ENCODE measurements around the gene CAND2.
"Not testable (repeated sequence)": the region's sequence is repeated elsewhere in the genome, so short reads cannot be mapped to it uniquely, and the experiment has no call there.

Gene CAND2

DNA sequence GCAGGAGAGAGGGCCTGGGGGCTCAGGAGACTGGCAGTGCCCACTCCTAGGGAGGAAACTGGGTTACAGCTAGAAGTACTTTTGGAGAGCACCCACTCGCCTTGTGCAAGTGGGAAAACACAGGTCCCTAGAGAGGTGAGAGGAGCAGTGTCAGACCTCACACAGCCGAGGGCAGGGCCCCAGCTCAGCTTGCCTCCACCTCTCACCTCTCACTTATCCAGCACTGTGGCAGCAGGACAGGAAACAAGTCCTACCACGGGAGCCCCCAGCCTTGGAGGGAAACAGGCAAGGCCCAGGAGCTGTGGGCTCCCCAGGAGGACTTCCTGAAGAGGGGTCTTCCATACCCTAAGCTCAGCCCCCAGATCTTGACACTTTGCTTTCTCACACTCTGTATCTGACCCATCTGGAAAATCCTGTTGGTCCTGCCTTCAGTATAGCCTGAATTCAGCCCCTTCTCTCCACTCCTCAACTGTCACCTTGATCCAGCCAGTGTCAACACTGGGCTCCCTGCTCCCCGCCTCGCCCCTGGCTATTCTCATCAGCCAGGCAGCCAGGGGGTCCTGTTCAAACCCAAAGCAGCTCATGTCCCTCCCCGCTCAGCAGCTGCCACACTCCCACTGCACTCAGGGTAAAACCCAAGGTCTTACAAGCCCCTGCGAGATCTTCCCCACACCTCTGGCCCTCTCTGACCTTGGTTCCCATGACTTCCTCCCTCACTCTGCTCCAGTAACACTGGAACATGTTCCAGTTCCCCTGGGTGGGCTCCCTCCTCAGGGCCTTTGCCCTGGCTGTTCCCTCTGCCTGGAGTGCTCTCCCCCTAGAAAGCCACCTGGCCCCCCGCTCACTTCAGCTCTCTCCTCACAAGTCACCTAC, 36.6 kb upstream of the CAND2 start:
- Mint-ChIP-seq H3K4me1 (peaks cover 6% of the 10 kb centered on the region), H3K9me3 (no peaks in the 10 kb centered on the region), H3K4me3 (no peak overlapping the region), H3K36me3 (no peaks in the 10 kb centered on the region), H3K27ac (peak overlapping the region; percentile 9)
- DNase-seq (ENCODE audit: low spot score in 2 of 2) (no peak), ATAC-seq (no peak)

DNA sequence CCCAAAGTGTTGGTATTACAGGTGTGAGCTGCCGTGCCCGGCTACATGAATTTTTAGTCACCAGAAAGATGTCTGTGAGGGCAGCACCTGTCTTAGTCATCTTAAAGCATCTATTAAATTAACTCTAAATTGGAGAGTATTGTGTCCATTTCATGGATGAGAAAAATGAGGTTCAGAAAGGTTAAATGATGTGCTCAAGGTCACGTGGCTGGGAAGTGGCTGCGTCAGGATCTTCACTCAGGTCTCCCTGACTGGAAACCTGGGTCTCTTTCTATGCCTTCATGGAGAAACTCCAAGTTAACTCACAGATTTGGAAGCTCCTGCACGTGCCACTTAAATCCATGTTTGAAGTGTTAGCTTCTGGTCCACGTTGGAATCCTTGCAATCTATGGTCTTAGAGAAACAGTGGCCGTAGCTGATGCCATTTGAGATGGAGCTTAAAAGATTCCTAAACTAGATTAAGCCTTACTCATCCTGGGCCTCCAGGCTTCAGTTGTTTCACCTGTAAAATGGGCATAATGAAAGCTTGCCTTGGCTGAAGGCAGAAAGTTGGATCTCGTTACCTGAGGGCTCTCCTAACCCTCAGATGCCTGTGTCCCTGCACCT, 32.2 kb upstream of the CAND2 start:
- Mint-ChIP-seq H3K4me3 (no peak overlapping the region), H3K27ac (no peak overlapping the region), H3K4me1 (peaks cover 6% of the 10 kb centered on the region), H3K9me3 (no peaks in the 10 kb centered on the region), H3K36me3 (no peaks in the 10 kb centered on the region)
- DNase-seq (ENCODE audit: low spot score in 2 of 2) (no peak), ATAC-seq (no peak)

DNA sequence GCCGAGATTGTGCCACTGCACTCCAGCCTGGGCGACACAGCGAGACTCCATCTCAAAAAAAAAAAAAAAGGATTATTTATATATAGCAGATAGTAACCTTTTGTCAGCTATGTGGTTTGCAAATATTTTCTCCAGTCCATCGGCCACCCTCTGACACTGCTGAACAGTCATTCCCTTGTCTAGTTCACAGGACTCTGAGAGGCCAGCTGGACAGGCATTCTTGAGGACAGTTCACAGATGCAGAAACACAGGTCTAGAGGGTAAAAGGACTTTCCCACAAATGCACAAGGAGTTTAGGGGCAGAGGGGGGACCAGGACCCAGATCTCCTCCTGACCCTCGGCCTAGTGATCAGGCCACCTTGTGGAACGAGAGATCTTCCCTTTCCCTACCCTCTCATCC, 29.9 kb upstream of the CAND2 start:
- Mint-ChIP-seq H3K9me3 (no peaks in the 10 kb centered on the region), H3K4me1 (peaks cover 6% of the 10 kb centered on the region)
- DNase-seq (ENCODE audit: low spot score in 2 of 2) = no peak

DNA sequence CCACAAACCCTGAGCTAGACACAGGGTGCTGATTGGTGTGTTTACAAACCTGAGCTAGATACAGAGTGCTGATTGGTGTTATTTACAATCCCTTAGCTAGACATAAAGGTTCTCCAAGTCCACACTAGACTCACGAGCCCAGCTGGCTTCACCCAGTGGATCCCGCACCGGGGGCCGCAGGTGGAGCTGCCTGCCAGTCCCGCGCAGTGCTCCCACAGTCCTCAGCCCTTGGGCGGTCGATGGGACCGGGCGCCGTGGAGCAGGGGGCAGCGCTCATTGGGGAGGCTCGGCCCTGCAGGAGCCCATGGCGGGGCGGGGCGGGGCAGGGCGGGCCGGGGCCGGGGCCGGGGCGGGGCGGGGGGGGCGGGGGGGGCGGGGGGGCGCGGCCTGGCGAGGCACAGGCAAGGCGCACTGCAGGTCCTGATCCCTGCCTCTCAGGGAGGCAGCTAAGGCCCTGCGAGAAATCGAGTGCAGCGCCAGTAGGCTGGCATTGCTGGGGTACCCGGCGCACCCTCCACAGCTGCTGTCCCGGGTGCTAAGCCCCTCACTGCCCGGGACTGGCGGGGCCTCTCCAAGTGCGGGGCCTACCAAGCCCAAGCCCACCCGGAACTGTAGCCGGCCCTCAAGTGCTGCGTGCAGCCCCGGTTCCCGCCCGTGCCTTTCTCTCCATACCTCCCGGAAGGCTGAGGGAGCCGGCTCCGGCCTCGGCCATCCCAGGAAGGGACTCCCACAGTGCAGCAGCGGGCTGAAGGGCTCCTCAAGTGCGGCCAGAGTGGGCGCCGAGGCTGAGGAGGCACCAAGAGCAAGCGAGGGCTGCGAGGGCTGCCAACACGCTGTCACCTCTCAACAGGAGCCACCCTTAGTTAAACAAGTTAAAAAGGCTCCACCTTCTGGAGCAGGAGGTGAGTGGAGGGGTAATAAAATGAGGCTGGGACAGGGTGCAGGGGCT, 27.6 kb upstream of the CAND2 start:
- DNase-seq (ENCODE audit: low spot score in 2 of 2) (no peak), ATAC-seq (no peak)
- no peaks in the 10 kb centered on the region for H3K36me3 Mint-ChIP-seq
- H3K9me3 Mint-ChIP-seq = no peaks in the 10 kb centered on the region
- H3K4me3 Mint-ChIP-seq = no peak overlapping the region
- H3K4me1 Mint-ChIP-seq = no peaks in the 10 kb centered on the region
- no peak overlapping the region for H3K27ac Mint-ChIP-seq

More for the DNA sequence above, 29.9 kb upstream of the CAND2 start:
- no peaks in the 10 kb centered on the region for H3K36me3 Mint-ChIP-seq
- H3K27ac Mint-ChIP-seq = no peak overlapping the region
- H3K4me3 Mint-ChIP-seq = no peak overlapping the region
- no peak for ATAC-seq

DNA sequence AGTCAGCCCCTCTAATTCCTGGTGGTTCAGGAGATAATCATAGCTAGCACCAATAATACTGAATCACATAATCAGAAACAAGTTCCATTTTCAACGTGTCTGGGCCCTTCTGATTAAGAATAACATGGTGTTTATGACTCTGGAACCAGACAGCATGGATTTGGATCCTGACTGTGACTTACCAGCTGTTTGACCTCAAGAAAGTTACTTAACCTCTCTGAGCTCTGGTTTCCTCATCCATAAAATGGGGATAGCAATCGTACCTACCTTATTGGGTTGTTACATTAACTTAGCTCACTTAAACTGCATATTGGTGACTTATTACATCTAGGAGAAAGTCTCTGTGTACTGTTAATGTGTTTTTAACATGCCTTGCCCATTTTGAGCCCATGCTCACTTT, 26.7 kb upstream of the CAND2 start:
- DNase-seq (ENCODE audit: low spot score in 2 of 2) (no peak), ATAC-seq (no peak)
- Mint-ChIP-seq H3K4me1 (no peaks in the 10 kb centered on the region), H3K36me3 (no peaks in the 10 kb centered on the region), H3K4me3 (no peak overlapping the region), H3K9me3 (no peaks in the 10 kb centered on the region), H3K27ac (no peak overlapping the region)

DNA sequence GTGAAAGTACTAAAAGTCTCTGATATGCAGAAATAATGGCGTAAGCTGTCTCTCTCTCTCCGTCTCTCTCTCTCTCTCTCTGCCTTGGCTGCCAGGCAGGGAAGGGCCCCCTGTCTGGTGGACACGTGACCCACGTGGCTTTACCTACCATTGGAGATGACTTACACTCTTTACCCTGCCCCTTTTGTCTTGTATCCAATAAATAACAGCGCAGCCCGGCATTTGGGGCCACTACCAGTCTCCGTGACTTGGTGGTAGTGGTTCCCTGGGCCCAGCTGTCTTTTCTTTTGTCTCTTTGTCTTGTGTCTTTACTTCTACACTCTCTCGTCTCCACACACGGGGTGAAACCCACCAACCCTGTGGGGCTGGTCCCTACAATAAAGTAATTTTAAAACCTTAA, 25.2 kb upstream of the CAND2 start:
- Mint-ChIP-seq H3K9me3 (no peaks in the 10 kb centered on the region), H3K4me1 (no peaks in the 10 kb centered on the region), H3K27ac (no peak overlapping the region), H3K36me3 (no peaks in the 10 kb centered on the region), H3K4me3 (no peak overlapping the region)
- no peak for DNase-seq (ENCODE audit: low spot score in 2 of 2)
- ATAC-seq = no peak

DNA sequence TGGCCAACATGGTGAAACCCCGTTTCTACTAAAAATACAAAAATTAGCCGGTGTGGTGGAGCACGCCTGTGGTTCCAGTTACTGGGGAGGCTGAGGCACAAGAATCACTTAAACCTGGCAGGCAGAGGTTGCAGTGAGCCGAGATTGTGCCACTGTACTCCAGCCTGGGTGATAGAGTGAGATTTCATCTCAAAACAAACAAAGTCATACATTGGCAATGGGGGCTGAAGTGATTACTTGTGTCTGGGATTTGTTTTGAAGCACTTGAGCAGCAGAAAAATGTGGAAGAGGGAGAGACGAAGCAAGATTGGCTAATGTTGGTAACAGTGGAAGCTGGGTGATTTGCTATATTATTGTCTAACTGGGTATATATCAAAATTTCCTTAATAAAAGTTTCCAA, 24.0 kb upstream of the CAND2 start:
- ATAC-seq (no peak), DNase-seq (ENCODE audit: low spot score in 2 of 2) (no peak)
- Mint-ChIP-seq H3K4me3 (no peak overlapping the region), H3K9me3 (no peaks in the 10 kb centered on the region), H3K27ac (no peak overlapping the region), H3K4me1 (no peaks in the 10 kb centered on the region), H3K36me3 (no peaks in the 10 kb centered on the region)

DNA sequence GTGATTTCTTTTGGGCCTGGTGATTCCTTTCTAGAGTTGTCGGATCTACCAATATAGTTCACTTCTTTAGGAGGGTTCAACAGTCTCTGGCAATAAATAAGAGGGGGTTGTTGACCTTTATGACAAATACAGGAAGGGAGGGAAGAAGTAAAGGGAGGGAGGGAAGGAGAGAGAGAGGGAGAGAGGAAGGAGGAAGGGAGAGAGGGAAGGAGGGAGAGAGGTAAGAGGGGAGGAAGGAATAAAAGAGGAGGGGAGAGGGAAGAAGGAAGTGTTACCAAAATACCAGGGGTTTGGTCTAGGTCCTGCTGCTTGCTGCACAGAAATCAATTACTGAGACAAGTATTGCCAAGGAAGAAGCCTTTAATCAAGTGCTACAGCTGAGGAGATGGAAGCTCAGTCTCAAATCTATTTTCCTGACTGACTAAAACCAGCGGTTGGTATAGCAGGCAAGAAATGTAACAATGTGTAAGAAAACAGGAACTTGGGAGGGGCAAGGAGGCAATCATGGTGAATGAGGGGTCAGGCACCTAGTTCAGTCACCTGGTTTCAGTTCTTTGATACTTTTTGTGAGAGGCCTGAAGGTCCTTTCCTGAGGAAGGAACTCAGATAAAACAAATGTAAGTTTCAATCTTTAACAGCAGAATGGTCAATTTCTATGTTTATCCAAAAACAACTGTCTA, 23.3 kb upstream of the CAND2 start:
- H3K9me3 Mint-ChIP-seq = no peaks in the 10 kb centered on the region
- no peaks in the 10 kb centered on the region for H3K36me3 Mint-ChIP-seq
- H3K27ac Mint-ChIP-seq = no peak overlapping the region
- ATAC-seq (no peak), DNase-seq (ENCODE audit: low spot score in 2 of 2) (no peak)
- H3K4me3 Mint-ChIP-seq = no peak overlapping the region
- no peaks in the 10 kb centered on the region for H3K4me1 Mint-ChIP-seq

DNA sequence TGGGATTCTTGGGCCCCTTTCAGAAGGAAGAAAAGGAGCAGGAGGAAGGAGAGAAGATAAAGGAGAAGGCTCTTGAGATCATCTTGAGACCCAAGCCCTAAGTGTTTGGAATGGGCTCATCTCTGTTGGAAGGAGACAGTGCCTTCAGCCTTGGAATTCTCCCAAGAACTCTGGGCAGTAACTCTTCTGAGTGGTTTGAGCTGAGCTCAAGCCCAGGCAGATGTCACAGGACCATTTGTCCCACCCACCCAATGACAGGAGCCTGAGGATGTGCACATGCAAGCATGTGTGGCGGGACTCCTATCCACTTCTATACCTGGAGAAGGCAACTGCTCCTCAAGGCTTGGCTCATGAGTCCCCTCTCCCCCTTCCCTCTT, 22.8 kb upstream of the CAND2 start:
- H3K9me3 Mint-ChIP-seq = no peaks in the 10 kb centered on the region
- DNase-seq (ENCODE audit: low spot score in 2 of 2) (no peak), ATAC-seq (no peak)
- no peaks in the 10 kb centered on the region for H3K4me1 Mint-ChIP-seq
- no peaks in the 10 kb centered on the region for H3K36me3 Mint-ChIP-seq
- H3K27ac Mint-ChIP-seq = no peak overlapping the region
- no peak overlapping the region for H3K4me3 Mint-ChIP-seq

DNA sequence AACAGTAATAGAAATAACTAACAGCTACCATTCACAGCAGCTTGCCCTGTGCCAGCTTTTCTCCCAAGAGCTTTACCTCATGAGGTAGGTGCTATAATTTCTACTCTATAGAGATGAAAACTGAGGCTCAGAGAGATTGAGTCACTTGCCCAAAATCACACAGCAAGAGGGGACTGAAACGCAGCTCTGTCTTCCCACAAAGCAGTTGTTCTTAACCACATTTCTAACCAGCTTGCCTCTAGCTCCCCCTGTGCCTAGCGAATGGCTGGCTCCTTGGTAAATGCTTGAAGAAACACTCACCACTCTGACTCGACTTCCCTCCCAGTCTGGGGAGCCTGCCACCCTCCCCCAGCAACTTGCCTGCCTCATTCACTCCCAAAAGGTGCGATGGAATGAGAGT, 21.9 kb upstream of the CAND2 start:
- no peaks in the 10 kb centered on the region for H3K9me3 Mint-ChIP-seq
- ATAC-seq (no peak), DNase-seq (ENCODE audit: low spot score in 2 of 2) (no peak)
- no peaks in the 10 kb centered on the region for H3K4me1 Mint-ChIP-seq
- H3K27ac Mint-ChIP-seq = no peak overlapping the region
- no peaks in the 10 kb centered on the region for H3K36me3 Mint-ChIP-seq
- H3K4me3 Mint-ChIP-seq = no peak overlapping the region

DNA sequence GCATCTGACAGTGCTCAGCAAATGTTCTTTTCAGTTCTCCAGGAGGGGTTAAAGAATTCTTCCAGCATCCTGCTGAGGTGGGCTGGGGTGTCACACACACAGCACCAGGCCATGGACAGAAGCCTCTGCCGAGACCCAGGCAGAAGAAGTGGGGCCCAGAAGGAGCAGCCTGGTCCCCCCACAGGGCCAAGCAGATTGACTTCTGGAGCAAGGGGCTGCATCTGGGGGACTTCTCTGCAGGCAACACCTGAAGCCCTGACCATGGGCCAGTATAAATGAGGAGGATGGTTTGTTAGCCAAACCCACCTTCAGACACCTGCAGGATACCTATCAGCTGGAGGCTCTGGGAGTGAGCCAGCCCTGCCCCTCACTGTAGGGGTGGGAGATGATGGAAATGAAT, 21.3 kb upstream of the CAND2 start:
- no peak overlapping the region for H3K4me3 Mint-ChIP-seq
- no peak for ATAC-seq

DNA sequence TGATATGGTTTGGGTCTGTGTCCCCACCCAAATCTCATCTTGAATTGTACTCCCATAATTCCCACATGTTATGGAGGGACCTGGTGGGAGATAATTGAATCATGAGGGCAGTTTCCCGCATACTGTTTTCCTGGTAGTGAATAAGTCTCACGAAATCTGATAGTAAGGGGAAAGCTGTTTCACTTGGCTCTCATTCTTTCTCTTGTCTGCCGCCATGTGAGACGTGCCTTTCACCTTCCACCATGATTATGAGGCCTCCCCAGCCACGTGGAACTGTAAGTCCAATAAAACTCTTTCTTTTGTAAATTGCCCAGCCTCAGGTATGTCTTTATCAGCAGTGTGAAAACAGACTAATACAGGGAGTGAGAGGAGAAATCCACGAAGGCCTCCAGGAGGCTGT, 20.5 kb upstream of the CAND2 start:
- H3K9me3 Mint-ChIP-seq; DNase-seq (ENCODE audit: low spot score in 2 of 2); H3K4me3 Mint-ChIP-seq; H3K36me3 Mint-ChIP-seq; H3K27ac Mint-ChIP-seq; H3K4me1 Mint-ChIP-seq; ATAC-seq: not testable (repeated sequence)

More for the DNA sequence above, 21.3 kb upstream of the CAND2 start:
- Mint-ChIP-seq H3K36me3 (no peaks in the 10 kb centered on the region), H3K4me1 (no peaks in the 10 kb centered on the region), H3K9me3 (no peaks in the 10 kb centered on the region), H3K27ac (no peak overlapping the region)
- DNase-seq (ENCODE audit: low spot score in 2 of 2) = no peak

DNA sequence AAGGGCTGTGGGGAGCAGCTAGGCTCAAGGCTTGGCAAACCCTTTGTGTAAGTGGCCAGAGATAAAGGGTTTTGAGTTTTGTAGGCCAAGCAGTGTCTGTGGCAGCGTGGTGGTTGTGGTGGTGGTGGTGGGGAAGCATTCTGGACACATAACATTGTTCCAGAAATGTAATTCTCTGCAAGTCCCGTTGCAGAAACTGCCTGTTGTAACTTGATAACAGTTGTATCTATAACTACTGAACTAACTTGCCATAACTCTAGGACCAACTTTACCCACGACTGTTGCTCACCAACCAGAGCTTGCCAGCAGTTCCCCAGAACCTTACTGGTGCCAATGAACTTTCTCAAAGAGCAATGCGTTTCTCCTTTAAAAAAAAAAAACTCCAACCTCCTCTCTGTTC, 19.3 kb upstream of the CAND2 start:
- Mint-ChIP-seq H3K4me1 (no peaks in the 10 kb centered on the region), H3K36me3 (no peaks in the 10 kb centered on the region), H3K4me3 (no peak overlapping the region), H3K27ac (no peak overlapping the region), H3K9me3 (no peaks in the 10 kb centered on the region)
- ATAC-seq (no peak), DNase-seq (ENCODE audit: low spot score in 2 of 2) (no peak)

DNA sequence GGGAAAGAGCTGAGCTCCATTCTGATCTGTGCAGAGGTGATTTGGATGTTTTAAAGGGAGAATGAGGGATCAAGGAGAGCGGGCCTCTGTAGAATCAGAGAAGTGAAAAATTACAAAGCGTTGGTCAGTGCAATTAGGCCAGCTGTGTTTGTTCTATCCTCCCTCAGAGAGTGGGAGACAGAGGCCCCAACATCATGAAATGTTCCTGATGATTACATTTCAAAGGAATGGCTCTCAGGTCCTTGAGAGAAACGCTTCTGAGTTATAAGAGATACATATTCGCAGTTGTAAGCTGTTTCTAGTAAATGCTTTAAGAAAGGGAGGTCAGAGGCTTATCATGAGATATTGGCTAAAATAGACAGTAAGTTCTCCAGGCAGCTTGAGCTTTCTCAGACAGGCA, 15.7 kb upstream of the CAND2 start:
- DNase-seq (ENCODE audit: low spot score in 2 of 2) (no peak), ATAC-seq (no peak)
- Mint-ChIP-seq H3K36me3 (no peaks in the 10 kb centered on the region), H3K4me1 (no peaks in the 10 kb centered on the region), H3K4me3 (no peak overlapping the region), H3K9me3 (no peaks in the 10 kb centered on the region), H3K27ac (no peak overlapping the region)

DNA sequence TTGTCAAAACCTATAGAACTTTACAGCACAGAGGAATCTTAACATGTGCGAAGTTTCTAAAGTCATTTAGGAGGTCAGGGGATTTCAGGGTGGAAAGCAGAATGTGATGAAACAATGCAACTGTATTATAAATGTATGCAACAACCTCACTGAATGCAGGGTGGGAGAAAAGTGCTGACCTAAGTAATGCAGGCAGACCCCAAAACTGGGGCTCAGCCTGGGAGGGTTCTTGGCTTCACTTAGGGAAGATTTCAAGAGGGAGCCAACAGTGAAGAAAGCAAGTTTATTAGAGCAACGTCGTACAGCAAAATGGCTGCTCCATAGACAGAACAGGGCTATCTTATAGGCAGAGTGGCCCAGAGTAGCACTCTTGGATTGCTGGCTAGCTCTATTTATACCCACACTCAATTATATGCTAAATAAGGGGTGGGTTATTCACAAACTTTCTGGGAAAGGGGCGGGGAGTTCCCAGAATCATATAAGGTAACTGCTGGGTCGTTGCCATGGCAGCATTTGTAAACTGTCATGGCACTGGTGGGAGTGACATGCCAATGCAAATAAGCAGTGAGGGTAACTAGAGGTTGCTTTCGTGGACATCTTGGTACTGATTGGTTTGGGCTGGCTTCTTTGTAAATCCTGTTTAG, 14.2 kb upstream of the CAND2 start:
- no peak for DNase-seq (ENCODE audit: low spot score in 2 of 2)
- H3K4me1 Mint-ChIP-seq = no peaks in the 10 kb centered on the region
- no peak overlapping the region for H3K4me3 Mint-ChIP-seq
- no peaks in the 10 kb centered on the region for H3K36me3 Mint-ChIP-seq
- no peaks in the 10 kb centered on the region for H3K9me3 Mint-ChIP-seq
- no peak overlapping the region for H3K27ac Mint-ChIP-seq
- no peak for ATAC-seq
